ENCODE results near the gene CARD18.
"Not testable (repeated sequence)": the region's sequence is repeated elsewhere in the genome, so short reads cannot be mapped to it uniquely, and the experiment has no call there.

- TF ChIP-seq ARNT (IDR thresholded peaks at IDR 0.05); SUZ12 (IDR thresholded peaks at IDR 0.05); LEF1 (IDR thresholded peaks at IDR 0.05; ENCODE audit: borderline replicate concordance); HDGF (IDR thresholded peaks at IDR 0.05; ENCODE audit: borderline replicate concordance); SP1 (IDR thresholded peaks at IDR 0.05); ELF4 (IDR thresholded peaks at IDR 0.05); ZNF384 (IDR thresholded peaks at IDR 0.05): not testable (repeated sequence)
Measured at GRCh38 chr11:105102079-105102581, 37.4 kb downstream of the CARD18 start.

All from HEK293T (cell line).